Activated naive CD8-positive, alpha-beta T cell treated with anti-CD3 and anti-CD28 coated beads, Interleukin-2, amount 50 U/mL, for 24 hours (primary cell): Measurements from ENCODE around the gene BNC1.
A peak's percentile ranks its signal among the peaks of the same experiment; 100 is the strongest.
"Not testable (repeated sequence)": the region's sequence is repeated elsewhere in the genome, so short reads cannot be mapped to it uniquely, and the experiment has no call there.

ENCODE experiments used
- ATAC-seq: fragments of 150-1000 bp; cut with Tn5 transposase; one replicate; pipeline ENCODE4 v1.10.0; 2021
- DNase-seq: peaks from one replicate; pipeline ENCODE4 v3.0.0; 2021
- H3K27ac Mint-ChIP-seq: one replicate; pipeline ENCODE4 v1.8.0; 2021; ENCODE audit warnings: mild to moderate bottlenecking, mixed read lengths
- H3K27me3 Mint-ChIP-seq: one replicate; pipeline ENCODE4 v1.8.0; 2021; ENCODE audit warnings: mixed read lengths
- H3K36me3 Mint-ChIP-seq: one replicate; pipeline ENCODE4 v1.8.0; 2021; ENCODE audit warnings: low read depth, mixed read lengths
- H3K4me1 Mint-ChIP-seq: one replicate; pipeline ENCODE4 v1.8.0; 2021; ENCODE audit warnings: mixed read lengths
- H3K4me3 Mint-ChIP-seq: one replicate; pipeline ENCODE4 v1.8.0; 2021; ENCODE audit warnings: mild to moderate bottlenecking, moderate library complexity, mixed read lengths
- H3K9me3 Mint-ChIP-seq: one replicate; pipeline ENCODE4 v1.8.0; 2021; ENCODE audit warnings: mixed read lengths

Gene BNC1

DNA sequence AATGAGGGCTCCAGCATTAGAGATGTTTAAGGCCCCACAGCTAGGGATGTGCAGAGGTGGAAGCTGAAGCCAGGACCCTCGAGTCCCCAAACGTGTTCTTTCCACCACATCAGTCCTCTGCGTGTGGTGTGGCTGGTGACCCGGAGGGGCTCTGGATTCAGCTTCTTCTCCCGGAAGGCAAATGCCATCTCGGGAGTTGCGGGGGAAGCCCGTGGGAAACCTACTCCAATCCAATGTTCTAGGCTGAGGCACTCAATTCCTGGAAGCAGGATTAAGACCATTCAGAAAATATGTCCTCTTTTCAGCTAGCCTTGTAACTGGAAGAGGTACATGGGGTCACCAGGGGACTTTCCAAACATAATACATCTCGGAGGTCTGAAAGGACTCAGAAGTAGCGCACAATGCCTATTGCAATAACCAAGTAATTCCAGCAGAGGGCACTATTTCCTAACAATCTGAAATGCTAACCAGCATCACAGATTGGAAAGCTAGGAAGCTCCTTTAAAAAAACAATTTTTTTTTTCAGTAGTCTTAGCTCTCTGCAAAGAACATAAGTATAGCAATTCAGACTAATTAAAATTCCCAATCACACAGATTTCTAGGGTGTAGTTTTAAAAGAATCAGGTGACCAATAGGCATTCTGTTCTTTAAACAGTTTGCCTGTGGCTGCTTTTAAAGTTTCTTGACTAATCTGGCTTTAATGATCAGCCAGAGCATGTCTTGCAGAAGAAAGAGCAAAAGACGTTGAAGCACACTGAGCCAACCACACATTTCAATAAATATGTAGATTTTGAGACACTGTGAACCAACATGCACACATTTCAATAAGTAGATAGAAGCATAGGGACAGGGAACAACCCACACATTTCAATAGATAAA is 36.1 kb downstream of the BNC1 start:
- no peak overlapping the region for H3K4me3 Mint-ChIP-seq
- H3K27me3 Mint-ChIP-seq: peaks cover 35% of the 10 kb centered on the region
- ATAC-seq (no peak), DNase-seq (no peak)
- H3K9me3 Mint-ChIP-seq: peaks cover 5% of the 10 kb centered on the region
- no peaks in the 10 kb centered on the region for H3K4me1 Mint-ChIP-seq
- H3K36me3 Mint-ChIP-seq: no peaks in the 10 kb centered on the region
- H3K27ac Mint-ChIP-seq: no peak overlapping the region

DNA sequence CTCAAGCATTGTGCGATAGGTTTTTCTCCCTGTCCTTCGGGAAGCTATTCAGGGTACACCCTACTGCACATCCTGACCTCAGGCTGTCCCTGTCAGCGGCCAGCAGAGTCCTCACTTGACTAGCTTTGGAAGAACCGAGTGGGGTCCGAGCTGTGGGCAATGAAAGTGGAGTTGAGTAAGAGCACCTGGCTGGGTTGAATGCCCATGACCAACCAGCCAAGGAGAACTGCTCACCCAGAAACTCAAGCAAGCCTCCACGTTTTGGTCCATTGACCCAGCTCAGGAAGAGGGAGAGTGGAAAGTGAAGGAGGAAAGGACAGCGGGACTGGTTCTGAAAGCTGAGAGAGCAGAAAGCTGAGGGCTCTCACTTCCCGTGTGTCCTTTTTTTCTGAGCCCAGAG is 40.8 kb downstream of the BNC1 start:
- Mint-ChIP-seq H3K4me3 (no peak overlapping the region), H3K9me3 (peaks cover 5% of the 10 kb centered on the region), H3K4me1 (no peaks in the 10 kb centered on the region), H3K36me3 (no peaks in the 10 kb centered on the region), H3K27me3 (peaks cover 32% of the 10 kb centered on the region), H3K27ac (no peak overlapping the region)
- ATAC-seq: no peak
- no peak for DNase-seq

DNA sequence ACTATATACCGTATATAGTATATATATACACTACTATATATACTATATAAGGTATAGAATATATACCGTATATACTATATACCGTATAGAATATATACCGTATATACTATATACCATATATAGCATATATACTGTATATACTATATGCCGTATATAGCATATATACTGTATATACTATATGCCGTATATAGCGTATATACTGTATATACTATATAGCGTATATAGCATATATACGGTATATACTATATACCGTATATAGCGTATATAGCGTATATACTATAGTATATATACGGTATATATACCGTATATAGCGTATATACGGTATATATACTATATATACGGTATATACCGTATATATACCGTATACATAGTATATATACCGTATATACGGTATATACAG is 54.2 kb downstream of the BNC1 start:
- no peaks in the 10 kb centered on the region for H3K9me3 Mint-ChIP-seq
- H3K27me3 Mint-ChIP-seq: peaks cover 2% of the 10 kb centered on the region
- no peak overlapping the region for H3K27ac Mint-ChIP-seq
- no peak overlapping the region for H3K4me3 Mint-ChIP-seq
- H3K4me1 Mint-ChIP-seq: no peaks in the 10 kb centered on the region
- ATAC-seq (no peak), DNase-seq (no peak)
- no peaks in the 10 kb centered on the region for H3K36me3 Mint-ChIP-seq

DNA sequence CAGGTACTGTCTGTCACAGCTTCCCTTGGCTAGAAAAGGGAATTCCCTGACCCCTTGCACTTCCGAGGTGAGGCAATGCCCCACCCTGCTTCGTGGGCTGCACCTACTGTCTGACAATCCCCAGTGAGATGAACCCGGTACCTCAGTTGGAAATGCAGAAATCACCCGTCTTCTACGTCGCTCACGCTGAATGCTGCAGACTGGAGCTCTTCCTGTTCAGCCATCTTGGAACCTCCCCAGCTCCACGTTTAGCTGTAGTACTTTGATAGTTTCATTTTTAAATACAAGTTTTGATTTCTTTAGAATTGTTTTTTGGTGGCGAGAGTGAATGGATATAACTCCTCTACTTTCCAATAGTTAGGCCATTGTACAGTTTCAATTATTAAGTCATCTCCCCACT is 59.0 kb downstream of the BNC1 start:
- DNase-seq (no peak), ATAC-seq (no peak)
- Mint-ChIP-seq H3K36me3 (no peaks in the 10 kb centered on the region), H3K4me1 (no peaks in the 10 kb centered on the region), H3K27me3 (peaks cover 7% of the 10 kb centered on the region), H3K27ac (no peak overlapping the region), H3K9me3 (no peaks in the 10 kb centered on the region), H3K4me3 (no peak overlapping the region)

DNA sequence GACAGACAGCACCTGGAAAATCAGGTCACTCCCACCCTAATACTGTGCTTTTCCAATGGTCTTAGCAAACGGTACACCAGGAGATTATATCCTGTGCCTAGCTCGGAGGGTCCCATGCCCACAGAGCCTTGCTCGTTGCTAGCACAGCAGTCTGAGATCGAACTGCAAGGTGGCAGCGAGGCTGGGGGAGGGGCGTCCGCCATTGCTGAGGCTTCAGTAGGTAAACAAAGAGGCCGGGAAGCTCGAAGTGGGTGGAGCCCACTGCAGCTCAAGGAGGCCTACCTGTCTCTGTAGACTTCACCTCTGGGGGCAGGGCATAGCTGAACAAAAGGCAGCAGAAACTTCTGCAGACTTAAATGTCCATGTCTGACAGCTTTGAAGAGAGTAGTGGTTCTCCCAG is 62.7 kb downstream of the BNC1 start:
- not testable (repeated sequence) for ATAC-seq, H3K27ac Mint-ChIP-seq, H3K4me1 Mint-ChIP-seq, H3K4me3 Mint-ChIP-seq, H3K9me3 Mint-ChIP-seq, H3K36me3 Mint-ChIP-seq, DNase-seq
- peaks cover 21% of the 10 kb centered on the region for H3K27me3 Mint-ChIP-seq

DNA sequence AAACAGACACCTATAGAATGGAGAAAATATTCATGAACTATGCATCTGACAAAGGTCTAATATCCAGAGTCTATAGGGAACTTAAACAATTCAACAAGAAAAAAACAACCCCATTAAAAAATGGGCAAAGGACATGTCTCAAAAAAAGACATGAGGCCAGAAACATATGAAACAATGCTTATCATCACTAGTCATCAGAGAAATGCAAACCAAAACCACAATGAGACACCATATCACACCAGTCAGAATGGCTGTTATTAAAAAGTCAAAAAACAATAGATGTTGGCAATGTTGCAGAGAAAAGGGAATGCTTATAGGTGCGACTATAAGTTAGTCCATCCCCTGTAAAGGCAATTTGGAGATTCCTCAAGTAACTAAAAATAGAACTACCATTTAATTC is 65.4 kb downstream of the BNC1 start:
- ATAC-seq: no peak
- Mint-ChIP-seq H3K4me3 (no peak overlapping the region), H3K36me3 (peaks cover 2% of the 10 kb centered on the region), H3K4me1 (peaks cover 4% of the 10 kb centered on the region), H3K27me3 (peaks cover 29% of the 10 kb centered on the region), H3K9me3 (no peaks in the 10 kb centered on the region), H3K27ac (no peak overlapping the region)
- no peak for DNase-seq

DNA sequence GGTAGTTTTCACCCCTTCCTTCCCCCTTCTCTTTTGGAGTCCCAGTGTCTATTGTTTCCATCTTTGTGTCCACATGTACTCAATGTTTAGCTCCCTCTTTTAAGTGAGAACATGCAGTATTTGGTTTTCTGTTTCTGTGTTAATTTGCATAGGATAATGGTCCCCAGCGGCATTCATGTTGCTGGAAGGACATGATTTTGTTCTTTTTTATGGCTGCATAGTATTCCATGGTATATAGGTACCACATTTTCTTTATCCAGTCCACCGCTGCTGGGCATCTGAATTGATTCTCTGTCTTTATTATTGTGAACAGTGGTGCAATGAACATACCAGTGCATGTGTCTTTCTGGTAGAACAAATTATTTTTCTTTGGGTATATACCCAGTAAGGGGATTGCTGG is 69.2 kb downstream of the BNC1 start:
- ATAC-seq (no peak), DNase-seq (no peak)
- Mint-ChIP-seq H3K36me3 (peaks cover 2% of the 10 kb centered on the region), H3K4me3 (no peak overlapping the region), H3K4me1 (peaks cover 4% of the 10 kb centered on the region), H3K27ac (no peak overlapping the region), H3K9me3 (no peaks in the 10 kb centered on the region), H3K27me3 (peaks cover 38% of the 10 kb centered on the region)

DNA sequence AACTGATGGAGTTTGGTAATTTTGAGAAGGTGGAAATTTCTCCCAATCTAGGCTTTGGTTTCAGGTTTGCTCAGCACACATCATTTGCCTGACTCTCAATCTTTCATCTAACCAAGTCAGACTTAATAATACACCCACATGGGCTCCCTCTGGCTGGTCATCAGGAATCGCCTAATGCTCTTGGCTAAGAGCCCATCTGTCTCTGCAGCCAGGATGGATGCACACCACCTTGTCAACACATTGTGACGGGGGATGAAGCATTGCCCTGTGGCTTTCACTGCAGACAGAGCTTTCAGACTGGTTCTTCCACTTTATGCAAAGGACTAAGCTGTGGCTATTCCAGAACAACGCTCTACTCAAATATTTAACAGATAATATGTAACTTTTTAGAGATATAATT is 73.8 kb downstream of the BNC1 start:
- ATAC-seq (peak; percentile 6), DNase-seq (no peak)
- Mint-ChIP-seq H3K9me3 (no peaks in the 10 kb centered on the region), H3K27ac (no peak overlapping the region), H3K27me3 (peaks cover 26% of the 10 kb centered on the region), H3K4me1 (peaks cover 10% of the 10 kb centered on the region), H3K4me3 (no peak overlapping the region), H3K36me3 (peaks cover 5% of the 10 kb centered on the region)

DNA sequence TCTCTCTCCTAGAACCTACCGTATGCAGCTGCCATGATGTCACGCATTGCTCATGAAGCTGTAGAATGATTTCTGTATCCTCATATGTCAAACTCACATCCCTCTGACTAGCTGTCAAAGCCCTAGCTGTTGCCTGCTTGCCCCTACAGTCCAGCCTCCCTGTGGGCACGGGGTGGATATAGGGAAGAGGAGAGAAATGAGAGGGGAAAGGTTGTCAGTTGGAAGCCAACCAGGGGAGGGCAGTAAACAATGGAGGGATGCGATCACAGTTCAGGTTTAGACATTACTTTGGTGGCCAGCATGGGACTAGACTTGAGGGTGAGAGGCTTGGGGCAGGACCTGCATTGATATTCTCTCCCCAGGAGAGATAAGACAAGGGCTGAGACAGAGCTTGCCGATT is 75.1 kb downstream of the BNC1 start:
- peaks cover 5% of the 10 kb centered on the region for H3K36me3 Mint-ChIP-seq
- no peaks in the 10 kb centered on the region for H3K9me3 Mint-ChIP-seq
- DNase-seq (no peak), ATAC-seq (no peak)
- no peak overlapping the region for H3K4me3 Mint-ChIP-seq
- H3K27ac Mint-ChIP-seq: no peak overlapping the region
- H3K27me3 Mint-ChIP-seq: peaks cover 28% of the 10 kb centered on the region
- H3K4me1 Mint-ChIP-seq: peaks cover 10% of the 10 kb centered on the region

DNA sequence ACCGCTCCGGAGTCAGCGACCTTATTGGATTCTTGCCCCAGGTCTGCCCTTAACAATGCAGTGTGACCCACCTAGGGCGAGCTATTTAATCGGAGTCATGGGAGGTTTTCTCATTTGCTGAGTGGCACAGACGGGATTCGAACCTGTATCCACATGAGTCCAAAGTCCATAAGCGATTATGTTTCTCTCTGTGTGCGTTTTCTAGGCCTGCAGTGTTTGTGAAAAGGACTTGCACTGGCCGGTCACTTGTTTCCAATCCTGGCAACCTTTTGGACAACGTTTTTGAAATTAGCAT is 76.2 kb downstream of the BNC1 start:
- ATAC-seq (no peak), DNase-seq (no peak)
- Mint-ChIP-seq H3K4me3 (no peak overlapping the region), H3K9me3 (no peaks in the 10 kb centered on the region), H3K36me3 (peaks cover 5% of the 10 kb centered on the region), H3K27ac (no peak overlapping the region), H3K27me3 (peaks cover 30% of the 10 kb centered on the region), H3K4me1 (peaks cover 10% of the 10 kb centered on the region)

DNA sequence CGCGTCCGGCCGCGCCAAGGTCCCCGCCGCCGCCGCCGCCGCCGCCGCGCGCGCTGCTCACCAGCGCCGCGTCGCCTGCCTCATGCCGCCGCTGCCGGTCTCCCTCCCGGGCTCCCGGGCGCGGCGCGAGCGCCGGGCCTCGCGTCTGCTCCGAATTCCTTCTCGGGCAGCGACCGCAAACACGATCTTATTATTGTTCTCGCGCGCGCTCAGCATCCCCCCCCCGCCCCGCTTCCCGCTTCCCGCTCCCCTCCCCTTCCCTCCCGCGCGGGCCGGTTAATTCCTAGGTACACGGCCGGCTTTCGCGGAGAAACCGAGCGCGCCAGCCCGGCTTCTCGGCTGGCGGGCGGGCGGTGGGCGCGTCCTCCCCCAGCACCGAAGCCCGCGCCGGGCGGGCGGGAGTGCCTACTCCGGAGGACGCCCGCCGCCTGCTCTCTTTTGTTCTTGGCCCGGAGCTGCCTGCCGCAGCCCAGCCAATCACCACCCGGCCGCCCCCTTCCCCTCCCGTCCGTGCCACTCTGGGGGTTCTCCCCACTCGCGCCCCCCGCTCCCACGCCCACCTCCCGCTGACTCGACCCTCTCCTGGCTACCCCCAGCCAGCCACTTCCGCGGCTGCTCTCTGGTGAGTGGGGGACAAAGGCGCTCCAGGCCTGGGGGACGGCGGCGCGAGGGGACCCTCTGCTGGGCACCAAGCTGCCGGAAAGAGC is 76.7 kb downstream of the BNC1 start, which contains the start of gene HDGFL3:
Gene HDGFL3 (minus strand): TSS at position 164 of the 707 bp plus-strand sequence. CDS start 409 bp downstream, outside the sequence.
- DNase-seq (peak; percentile 54), ATAC-seq (peak; percentile 47)
- Mint-ChIP-seq H3K27ac (peak within 1 kb of the TSS; percentile 84), H3K9me3 (no peaks in the 10 kb centered on the region), H3K4me3 (peak within 1 kb of the TSS; percentile 85), H3K36me3 (peaks cover 5% of the 10 kb centered on the region), H3K4me1 (peaks cover 10% of the 10 kb centered on the region), H3K27me3 (peaks cover 28% of the 10 kb centered on the region)

DNA sequence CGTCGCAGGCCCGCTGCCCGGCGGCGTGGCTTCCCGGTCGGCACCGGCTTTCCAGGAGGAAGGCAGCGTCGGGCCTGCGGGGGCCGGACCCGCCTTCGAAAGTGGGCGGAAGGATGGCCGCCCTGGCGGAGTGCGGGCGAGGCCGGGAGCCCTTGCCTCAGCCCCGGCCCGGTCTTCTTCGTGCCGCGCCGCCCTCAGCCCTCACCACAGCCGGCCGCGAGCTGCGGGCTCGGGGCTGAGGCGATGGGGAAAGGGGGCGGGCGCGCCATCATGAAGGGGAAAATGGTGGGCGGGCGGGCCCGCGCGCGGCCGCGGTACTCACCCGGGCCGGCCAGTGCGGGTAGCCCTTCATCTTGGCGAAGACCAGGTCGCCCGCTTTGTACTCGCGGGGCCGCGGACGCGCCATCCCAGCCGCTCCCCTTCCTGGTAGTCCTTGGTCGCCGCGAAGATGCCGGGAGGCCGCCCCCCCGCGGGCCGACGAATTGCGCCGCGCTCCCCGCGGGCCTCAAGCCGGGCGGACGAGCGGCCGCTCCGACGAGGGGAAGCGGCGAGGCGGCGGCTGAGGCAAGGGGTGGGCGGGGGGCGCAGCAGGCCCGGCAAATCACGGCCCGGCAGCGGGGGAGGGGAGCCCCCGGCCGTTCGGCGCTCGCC is 77.3 kb downstream of the BNC1 start:
- Mint-ChIP-seq H3K4me1 (peaks cover 10% of the 10 kb centered on the region), H3K9me3 (no peaks in the 10 kb centered on the region), H3K27ac (no peak overlapping the region), H3K27me3 (peaks cover 21% of the 10 kb centered on the region), H3K36me3 (peaks cover 5% of the 10 kb centered on the region), H3K4me3 (no peak overlapping the region)
- peak; percentile 11 for ATAC-seq
- peak; percentile 24 for DNase-seq

DNA sequence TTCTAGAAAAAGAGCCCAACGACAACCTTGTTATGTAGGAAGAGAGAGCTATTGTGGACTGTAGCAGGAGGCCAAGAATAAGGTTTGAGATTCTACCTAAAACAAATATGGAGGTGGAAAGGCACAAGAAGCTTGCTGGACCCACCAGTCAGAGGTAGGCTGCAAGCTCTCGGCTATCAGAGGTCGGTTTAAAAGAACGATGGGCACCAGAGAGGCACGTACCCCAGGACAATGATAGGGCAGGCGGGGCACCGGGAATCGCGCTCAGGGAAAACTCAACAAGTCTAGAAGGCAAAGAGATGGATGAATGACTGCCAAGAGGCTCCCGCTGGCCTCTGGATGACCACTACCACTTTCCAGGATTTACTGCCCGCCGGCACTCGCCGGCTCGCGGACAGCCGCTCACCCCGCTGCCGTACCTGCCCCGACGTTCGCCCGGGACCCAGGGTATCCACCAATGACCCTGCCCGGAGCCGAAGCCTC is 77.9 kb downstream of the BNC1 start:
- ATAC-seq (no peak), DNase-seq (no peak)
- Mint-ChIP-seq H3K36me3 (peaks cover 5% of the 10 kb centered on the region), H3K9me3 (no peaks in the 10 kb centered on the region), H3K4me1 (peaks cover 10% of the 10 kb centered on the region), H3K27me3 (peaks cover 24% of the 10 kb centered on the region), H3K4me3 (peak overlapping the region; percentile 85), H3K27ac (peak overlapping the region; percentile 84)
